HepG2 (cell line): ENCODE measurements around the gene ATOH8.

Source experiments
- BCL3 ChIP-seq: sonication (generic); formaldehyde crosslinking; IDR thresholded peaks from 2 replicates; pipeline ENCODE4 v1.5.1; 2020; ENCODE audit warnings: mild to moderate bottlenecking, missing genetic modification reagents, moderate library complexity
- BHLHE40 ChIP-seq: IDR thresholded peaks from 2 replicates; pipeline ENCODE4 v1.6.1; 2011; ENCODE audit warnings: low read length, improper control_type of control experiment
- CTCF ChIP-seq: sonication (generic); formaldehyde crosslinking; IDR thresholded peaks from 2 replicates; pipeline ENCODE4 v1.5.0; 2020; ENCODE audit warnings: mild to moderate bottlenecking, missing genetic modification reagents, moderate library complexity
- ELF4 ChIP-seq: sonication (generic); formaldehyde crosslinking; IDR thresholded peaks from 2 replicates; pipeline ENCODE4 v1.5.0; 2020; ENCODE audit warnings: missing genetic modification reagents, mild to moderate bottlenecking, moderate library complexity, borderline replicate concordance
- MAX ChIP-seq: IDR thresholded peaks from 2 replicates; pipeline ENCODE4 v1.6.1; 2012; ENCODE audit warnings: inconsistent platforms
- RELA ChIP-seq: sonication (generic); formaldehyde crosslinking; IDR thresholded peaks from 2 replicates; pipeline ENCODE4 v1.4.0; 2020; ENCODE audit warnings: missing genetic modification reagents
- SIN3A ChIP-seq: IDR thresholded peaks from 2 replicates; pipeline ENCODE4 v1.6.1; 2011; ENCODE audit warnings: low read depth, mild to moderate bottlenecking, control low read depth, low read length, borderline replicate concordance
- STAT5B ChIP-seq: sonication (generic); formaldehyde crosslinking; IDR thresholded peaks from 2 replicates; pipeline ENCODE4 v1.4.0; 2020; ENCODE audit warnings: missing genetic modification reagents
- XRCC5 ChIP-seq: fragments of 200-400 bp; formaldehyde crosslinking; optimal IDR thresholded peaks from 2 replicates; pipeline ENCODE3; 2017; ENCODE audit warnings: mild to moderate bottlenecking, low read length
- ZNF224 ChIP-seq: sonication (generic); formaldehyde crosslinking; IDR thresholded peaks from 2 replicates; pipeline ENCODE4 v1.5.0; 2020; ENCODE audit warnings: mild to moderate bottlenecking, missing genetic modification reagents
- ZNF274 ChIP-seq: sonication (generic); formaldehyde crosslinking; IDR thresholded peaks from 2 replicates; pipeline ENCODE4 v1.5.1; 2020; ENCODE audit warnings: mild to moderate bottlenecking, missing genetic modification reagents
- ZNF510 ChIP-seq: sonication (generic); formaldehyde crosslinking; IDR thresholded peaks from 2 replicates; pipeline ENCODE4 v1.4.0; 2020; ENCODE audit warnings: low read depth, mild to moderate bottlenecking, missing genetic modification reagents

GRCh38 chr2:85785027-85785822, 31.4 kb downstream of the ATOH8 start:
- no peak for TF ChIP-seq BHLHE40
- TF ChIP-seq ELF4 (CRISPR knock-in tag): no peak
- TF ChIP-seq STAT5B (CRISPR knock-in tag): no peak
- no peak for TF ChIP-seq ZNF224 (CRISPR knock-in tag)
- TF ChIP-seq SIN3A: no peak
- no peak for TF ChIP-seq ZNF510 (CRISPR knock-in tag)
- no peak for TF ChIP-seq XRCC5
- TF ChIP-seq BCL3 (CRISPR knock-in tag): no peak
- no peak for TF ChIP-seq ZNF274
- no peak for TF ChIP-seq RELA
- no peak for TF ChIP-seq CTCF (CRISPR knock-in tag)
- TF ChIP-seq MAX: no peak
